SW480 (cell line): ENCODE measurements around the gene ZBED4.
A peak's percentile ranks its signal among the peaks of the same experiment; 100 is the strongest.

Experiments used
- DNase-seq: peaks from one replicate; pipeline ENCODE4 v3.0.0-alpha.2; 2016; ENCODE audit warnings: low spot score

The ZBED4 gene

DNA sequence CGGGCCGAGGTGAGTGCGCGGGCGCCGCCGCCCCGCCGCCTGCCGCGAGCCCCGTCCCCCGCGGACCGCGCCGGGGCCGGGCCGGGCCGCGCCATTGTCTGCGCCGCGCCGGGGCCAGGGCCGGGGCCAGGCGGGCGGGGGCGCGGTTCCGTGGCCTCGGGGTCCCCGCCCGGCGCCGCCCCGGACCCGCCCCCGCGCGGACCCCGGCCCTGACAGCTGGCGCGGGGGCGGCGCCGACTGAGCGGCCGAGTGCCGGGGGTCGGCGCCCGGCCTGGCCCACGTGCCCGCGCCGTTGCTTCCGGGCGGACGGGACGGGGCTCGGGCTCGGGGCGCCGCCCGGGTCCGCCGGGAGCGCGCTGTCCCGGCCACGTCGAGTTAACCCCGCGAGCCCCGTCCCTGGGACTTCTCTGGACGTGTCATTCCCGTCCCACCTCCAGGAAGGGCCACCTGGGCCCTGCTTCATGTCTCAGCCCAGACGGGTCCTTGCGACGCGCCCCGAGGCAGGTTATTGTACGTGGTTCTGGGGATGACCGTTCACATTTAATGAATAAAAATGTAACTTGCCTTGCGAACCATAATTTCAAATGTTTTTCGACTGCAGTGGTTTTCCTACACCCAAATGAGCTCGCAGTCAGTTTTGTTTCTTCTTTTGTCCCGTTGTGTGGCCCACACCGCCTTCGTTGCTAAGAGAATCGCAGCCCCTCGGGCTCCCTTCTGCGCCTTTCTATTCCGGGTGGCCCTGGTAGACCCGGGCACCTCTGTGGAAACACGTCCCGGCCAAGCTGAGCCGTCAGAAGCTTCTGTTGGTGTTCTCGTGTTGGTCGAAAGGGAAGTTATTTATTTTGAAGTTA is 562 bp downstream of the ZBED4 start:
- DNase-seq, result peak; percentile 23

DNA sequence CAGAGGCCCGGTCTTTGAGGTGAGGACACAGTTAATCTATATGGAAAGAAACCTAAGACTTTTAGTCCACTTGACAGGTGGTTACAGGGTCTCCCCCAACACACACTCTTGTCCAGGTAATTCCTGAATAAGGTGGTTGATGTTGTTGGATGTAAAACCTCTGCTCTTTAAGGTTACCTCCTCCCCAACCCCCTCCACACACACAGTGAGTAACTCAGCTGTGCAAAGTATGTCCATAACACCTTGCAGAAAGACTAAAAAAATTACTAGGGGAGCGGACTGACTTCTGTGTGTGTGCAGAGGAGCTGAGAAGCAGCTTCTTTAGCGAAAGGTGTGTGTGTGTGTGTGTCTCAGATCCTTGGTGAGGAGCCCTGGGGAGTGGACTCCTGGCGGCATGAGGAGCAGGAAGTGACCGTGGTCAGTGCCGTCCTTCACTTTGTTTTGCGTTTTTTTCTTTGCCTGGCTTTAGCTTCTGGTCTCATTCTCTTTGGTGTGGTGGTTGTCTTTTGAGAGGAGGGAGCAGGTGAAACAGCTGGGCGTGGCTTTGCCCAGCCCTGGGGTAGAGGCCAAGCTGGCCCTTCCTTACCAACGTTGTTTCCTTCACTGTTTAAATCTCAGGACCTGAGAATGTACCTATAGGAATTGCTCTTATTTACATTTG is 1.7 kb downstream of the ZBED4 start:
- DNase-seq, result peak; percentile 28

DNA sequence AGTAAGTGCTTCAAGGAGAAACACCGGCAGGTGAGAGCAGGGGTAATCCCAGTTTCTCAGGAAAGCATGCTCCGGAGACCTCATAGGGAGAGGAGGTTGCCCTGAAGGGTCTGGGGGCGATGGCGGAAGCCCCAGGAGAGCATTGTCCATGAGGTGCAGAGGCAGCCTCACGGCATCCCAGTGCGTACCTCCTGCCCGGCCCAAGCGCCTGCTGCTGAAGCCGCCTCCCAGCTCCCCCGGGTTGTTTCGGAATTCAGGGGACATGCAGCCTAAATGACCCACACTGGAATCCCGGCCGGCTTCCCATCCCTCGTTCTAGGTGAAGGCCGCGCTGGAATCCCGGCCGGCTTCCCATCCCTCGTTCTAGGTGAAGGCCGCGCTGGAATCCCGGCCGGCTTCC is 2.7 kb downstream of the ZBED4 start:
- no peak for DNase-seq

DNA sequence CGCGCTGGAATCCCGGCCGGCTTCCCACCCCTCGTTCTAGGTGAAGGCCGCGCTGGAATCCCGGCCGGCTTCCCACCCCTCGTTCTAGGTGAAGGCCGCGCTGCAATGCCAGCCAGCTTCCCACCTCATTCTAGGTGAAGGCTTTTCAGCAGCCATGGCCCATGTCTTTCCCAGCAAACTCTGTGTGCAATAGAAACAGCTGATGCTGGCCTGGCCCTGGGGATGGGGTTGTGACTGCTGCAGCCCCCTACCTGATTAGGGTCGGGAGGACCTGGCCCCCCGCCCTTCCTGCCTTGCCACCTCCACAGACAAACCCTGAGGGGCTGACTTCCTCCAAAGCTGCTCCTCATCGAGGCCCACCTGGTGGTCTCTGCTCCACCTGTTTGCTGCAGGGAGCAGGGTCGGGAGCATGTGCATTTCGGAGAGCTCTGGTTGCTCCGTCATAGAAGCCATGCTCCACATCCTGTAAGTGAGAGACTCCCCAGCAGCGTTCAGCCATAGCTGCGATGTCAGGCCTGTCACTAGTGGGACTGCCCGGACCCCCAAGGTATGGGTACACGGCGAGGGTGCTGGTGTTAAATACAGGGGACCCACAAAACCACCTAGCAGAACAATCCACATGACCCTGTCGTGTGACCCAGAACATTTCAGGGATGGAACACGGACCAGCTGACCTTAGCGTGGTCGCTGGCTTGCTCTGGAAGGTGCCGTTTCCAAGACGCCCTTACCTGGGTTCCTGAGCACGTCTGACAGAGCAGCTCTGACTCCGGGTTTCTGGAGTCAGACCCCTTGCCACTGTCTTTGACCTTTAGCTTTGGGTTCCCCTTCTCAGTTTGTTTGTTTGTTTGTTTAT is 3.3 kb downstream of the ZBED4 start:
- DNase-seq, result no peak

DNA sequence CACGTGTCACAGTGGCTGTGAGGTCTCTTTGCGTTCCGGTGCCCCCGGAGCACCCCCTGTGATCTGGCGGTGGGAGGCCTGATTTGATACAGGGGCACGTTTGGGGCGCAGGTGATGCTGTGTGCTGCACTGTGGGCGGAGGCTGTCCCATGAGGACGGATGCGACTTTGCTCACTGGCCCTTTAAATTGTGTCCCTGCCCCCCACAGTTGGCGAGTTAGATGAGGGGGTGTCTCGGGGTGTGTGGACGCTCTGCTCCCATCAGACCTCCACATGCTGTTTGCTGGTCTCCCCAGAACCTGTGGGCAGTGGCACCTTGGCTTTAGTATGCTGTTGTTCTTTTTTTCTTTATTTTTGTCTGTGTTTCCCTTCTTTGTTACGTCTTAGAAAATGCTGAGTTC is 5.2 kb downstream of the ZBED4 start:
- no peak for DNase-seq

DNA sequence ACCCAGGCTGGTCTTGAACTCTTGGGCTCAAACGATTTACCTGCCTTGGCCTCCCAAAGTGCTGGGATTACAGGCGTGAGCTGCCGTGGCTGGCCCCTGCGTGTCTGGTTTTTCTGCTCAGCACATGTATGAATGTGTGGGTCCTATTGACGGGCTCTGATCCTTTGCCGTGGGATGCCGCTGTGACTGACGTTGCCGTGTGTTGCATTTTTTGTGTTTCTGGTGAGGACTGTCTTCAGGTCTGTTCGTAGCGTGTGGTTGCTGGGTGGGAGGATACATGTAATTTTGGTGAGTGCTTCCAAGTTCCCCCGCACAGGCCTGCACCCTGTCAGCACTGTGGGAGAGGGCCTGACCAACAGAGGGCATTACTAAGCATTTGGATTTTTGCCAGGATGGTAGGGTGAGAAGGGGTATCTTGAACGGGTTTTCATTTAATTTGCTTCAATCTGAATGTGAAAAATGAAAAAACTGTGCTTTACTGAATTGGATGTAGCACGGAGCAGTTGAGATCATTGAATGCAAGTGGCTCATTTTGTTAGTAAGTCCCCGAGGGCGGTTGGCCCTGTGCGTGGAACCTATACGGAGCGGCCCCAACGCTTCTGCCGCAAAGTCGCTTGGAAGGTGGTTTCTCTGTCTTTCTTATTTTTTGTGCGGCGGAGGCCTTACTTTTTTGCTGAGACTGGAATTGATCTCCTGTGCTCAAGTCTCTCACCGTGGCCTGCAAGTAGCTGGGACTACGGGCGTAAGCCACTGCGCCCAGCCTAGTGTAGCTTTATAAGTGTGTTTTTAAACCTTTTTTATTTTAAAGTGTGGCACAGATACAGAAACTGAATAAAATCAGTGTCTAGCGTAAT is 8.2 kb downstream of the ZBED4 start:
- no peak for DNase-seq

DNA sequence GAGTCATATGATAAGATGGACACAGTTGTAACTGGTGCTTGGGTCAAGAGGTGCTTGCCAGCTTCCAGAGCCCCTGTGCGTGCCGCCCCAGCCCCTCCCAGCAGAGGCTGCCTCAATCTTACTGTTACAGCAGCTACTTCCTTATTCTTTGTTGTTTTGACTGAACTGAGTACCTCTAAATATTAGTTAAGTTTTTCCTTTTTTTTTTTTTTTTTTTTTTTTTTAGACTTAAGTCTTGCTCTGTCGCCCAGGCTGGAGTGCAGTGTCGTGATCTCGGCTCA is 8.8 kb downstream of the ZBED4 start:
- DNase-seq, result no peak

DNA sequence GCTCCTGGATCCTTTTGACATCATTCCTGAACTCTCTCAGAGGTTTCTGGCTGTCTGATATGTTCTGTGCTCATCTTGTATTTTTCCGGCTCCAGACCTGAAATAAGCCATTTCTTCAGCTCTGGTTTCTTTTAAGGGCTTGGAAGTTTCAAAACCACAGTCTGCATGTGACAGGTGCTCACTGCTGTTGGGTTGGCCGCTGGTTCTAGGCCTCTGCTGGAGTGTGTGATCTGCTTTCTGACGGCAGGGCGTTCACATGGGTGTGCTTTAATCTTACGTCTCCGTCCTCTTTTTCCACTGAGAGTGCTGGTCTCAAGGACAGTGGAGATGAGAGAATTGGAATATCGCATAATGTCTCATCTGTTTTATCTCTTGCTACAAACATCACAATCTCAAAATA is 10.3 kb downstream of the ZBED4 start:
- no peak for DNase-seq

DNA sequence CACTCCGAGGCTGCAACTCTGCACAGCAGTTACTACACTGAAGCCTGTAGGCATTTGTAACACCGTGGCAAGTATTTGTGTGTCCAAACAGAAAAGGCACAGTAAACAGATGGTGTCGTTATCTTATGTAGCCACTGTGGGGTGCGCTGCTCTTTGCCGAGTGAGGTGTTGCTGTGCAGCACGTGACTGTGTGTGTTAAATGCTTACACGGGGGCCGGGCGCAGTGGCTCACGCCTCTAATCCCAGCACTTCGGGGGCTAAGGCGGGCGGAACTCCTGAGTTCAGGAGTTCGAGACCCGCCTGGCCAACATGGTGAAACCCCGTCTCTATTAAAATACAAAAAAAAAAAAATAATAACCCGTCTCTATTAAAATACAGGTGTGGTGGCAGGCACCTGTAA is 11.5 kb downstream of the ZBED4 start:
- DNase-seq, result no peak

DNA sequence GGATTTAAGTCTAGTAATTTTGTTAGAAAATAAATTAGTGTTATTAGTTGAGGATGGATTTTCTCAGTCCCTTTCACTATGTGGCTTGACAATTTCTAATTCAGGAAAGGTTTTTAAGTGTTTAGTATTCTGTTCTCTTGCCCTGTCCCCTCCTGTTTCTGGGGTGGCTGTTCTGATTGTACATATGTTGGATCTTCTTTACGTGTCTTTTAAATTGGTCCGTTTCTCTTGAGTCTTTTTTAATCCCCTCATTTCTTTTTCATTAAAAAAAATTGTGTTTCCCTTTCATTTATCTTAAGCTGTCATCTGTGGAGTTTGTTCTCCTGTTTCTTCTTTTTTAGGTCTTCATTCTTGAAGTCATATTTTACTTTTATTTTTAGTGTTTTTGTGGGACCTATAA is 12.5 kb downstream of the ZBED4 start:
- DNase-seq, result no peak

DNA sequence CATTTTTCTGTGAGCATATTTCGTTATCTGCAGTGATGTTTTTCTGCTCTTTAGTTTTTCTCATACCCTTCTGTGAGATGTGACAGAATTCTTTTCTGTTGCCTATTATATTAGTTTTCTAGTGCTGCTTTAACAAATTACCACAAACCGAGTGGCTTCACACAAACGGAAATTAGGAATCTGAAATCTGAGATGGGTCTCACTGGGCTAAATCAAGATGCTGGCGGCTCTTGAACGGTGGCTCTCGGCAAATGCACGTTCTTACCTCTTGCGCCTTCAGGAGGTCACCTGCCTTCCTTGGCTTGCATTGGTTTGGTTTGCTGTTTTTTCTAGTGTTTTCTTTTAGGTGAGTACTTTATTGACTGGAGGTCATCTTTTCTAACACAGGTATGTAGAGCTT is 13.0 kb downstream of the ZBED4 start:
- DNase-seq, result no peak

DNA sequence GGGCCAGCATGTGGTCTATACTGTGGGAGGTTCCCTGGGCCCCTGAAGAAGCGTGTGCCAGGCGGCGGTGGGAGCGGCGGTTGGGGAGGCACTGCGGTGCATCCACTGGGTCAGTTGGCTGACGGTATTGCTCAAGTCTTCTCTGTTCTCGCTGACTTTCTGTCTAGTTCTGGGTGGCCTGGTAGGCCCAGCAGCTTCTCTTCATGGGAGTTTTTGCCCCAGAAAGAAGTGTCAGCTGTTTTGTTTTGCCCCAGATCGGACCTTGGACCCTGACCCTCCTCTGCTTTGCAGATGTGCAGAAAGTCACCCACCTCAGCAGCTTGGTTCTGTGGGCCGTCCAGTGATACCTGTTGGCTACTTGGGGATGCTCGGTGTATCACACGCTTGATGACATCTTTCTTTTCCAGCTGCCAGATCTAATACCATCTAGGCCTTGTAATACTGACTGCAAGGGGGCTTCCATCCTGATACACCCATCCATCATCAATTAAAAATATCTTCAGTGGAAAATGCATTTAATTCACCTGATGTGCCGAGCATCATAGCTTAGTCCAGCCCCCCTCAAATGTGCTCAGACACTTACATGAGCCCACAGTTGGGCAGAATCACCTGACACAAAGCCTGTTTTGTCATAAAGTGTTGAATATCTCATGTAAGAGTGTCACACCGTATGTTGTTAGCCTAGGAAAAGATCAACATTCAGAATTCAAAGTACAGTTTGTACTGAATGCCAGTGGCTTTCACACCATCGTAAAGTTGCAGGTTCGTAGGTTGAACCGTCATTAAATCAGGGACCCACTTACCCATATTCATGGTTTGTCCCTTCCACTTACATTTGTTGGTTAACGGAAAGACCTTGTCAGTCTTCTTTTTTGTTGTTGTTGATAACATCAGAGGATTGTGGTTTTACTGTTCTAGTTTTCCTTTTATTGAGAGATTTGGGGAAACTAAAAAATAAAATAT is 13.9 kb downstream of the ZBED4 start:
- no peak for DNase-seq

DNA sequence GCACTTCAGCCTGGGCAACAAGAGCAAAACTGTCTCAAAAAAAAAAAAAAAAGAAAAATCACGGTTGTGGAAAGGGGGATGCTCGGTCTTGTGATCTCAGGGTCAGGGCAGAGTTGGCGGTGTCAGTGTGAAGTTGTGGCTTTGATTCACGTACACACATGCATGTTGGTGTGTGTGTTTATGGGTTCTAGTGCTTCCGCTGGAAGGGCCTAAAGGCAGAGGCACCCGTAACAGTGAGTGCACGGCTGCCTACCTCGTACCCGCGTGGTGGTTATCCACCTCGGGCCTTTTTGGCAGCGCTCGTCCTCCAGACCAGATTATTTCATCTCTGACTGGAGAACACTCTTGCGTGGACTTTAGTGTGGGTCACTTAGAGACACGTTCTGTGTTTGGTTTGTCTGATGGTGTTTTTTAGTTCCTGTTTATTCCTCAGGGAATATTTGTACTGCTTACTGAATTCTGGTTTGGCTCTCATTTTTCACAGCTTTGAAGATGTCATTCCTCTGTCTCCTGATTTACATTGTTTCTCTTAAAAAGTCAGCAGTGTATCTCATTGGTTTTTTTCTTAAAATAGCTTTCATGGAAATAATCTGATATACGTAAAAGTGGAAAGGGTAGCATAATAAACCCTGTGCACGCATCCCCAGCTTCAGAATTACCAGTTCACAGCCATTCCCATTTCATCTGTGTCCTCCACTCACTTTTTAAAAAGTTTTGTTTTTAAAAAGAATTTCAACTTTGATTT is 15.6 kb downstream of the ZBED4 start:
- peak; percentile 8 for DNase-seq

DNA sequence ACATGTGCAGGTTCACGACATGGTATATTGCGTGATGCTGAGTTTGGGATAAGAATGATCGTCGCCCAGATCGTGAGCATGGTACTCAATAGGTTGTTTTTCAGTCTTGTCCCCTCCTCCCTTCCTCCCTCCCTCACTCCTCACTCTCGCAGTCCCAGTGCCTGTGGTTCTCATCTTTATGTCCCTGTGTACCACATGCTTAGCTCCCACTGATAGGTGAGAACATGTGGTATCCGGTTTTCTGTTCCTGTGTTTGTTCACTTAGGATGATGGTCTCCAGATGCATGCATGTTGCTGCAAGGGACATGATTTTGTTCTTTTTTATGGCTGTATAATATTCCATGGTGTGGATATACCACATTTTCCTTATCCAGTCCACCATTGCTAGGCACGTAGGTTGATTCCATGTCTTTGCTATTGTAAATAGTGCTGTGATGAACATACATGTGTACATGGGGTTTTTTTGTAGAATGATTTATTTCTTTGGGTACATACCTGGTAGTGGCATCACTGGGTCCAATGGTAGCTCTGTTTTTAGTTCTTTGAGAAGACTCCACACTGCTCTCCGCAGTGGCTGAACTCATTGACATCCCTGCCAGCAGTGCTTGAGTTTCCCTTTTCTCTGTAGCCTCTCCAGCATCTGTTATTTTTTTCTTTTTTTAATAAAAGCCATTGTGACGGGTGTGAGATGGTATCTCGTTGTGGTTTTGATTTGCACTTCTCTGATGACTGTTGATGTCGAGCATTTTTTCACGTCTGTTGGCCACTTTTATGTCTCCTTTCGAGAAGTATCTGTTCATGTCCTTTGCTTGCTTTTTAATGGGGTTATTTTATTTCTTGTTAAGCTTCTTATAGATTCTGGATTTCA is 16.4 kb downstream of the ZBED4 start:
- DNase-seq, result no peak

DNA sequence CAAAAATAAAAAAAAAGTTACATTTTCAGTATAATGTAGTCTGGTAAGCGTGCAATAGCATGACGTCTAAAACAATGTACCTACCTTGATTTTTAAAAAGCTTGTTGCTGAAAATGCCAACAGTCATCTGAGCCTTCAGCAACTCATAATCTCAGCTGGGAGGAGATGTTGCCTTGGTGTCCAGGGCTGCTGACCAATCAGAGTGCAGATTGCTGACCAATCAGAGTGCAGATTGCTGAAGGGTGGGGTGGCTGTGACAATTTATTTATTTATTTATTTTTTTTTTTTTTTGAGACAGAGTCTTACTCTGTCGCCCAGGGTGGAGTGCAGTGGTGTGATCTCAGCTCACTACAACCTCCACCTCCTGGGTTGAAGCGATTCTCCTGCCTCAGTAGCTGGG is 17.8 kb downstream of the ZBED4 start:
- no peak for DNase-seq

DNA sequence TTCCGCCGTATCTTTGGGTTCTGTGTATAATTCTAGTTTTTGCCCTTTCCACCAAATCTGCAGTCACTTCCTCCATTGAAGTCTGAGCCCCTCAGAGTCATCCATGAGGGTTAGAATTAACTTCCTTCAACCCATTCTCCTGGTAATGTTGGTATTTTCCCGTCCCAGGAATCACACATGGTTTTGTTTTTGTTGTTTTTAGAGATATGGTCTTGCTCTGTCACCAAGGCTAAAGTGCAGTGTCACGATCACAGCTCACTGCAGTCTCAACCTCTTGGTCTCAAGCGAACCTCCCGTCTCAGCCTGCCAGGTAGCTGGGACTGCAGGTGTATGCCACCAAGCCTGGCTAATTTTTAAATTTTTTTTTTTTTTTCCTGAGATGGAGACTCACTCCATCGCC is 18.7 kb downstream of the ZBED4 start:
- no peak for DNase-seq

DNA sequence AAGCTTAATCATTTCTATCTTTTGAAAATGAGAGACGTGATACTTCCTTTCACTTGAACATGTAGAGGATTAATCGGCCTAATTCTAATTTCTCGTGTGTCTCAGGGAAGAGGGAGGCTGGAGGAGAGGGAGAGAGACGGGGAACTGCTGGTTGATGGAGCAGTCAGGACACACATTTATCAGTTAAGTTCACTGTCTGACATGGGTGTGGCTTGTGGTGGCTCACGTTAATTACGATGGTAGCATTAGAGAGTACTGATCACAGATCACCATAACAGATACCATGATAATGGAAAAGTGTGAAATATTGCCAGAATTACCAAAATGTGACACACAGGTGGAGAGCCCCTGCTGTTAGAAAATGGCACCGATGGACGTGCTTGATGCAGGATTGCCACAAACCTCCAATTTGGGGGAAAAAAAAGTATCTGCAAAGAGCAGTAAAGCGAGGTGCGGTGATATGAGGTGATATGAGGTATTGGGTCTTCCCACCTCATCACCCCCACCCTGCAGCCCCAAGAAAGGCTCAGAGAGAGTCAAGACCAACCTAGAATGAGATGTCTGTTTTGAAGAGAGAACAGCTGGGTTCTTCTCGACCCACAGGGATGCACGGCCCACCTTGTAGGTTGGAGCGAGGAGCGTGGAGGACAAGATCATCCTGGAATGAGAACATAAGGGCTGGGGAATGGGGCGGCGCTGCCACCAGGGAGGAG is 19.7 kb downstream of the ZBED4 start:
- DNase-seq, result no peak

DNA sequence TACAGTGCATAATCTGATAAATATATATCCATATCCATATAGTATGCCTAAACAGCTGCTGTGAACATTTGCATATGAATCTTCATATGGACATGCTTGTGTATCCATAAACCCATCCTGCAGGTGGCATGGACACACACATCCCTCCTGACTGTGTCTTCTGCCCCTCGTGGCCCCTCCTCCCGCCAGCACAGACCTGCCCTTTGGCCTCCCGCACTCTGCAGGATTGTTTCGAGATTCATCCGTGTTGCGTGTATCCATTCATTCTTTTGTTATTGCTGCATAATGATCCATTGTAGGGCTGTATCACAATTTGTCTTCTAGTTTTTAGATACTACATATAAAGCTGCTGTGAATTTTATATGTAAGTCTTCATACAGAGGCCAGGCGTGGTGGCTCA is 24.0 kb downstream of the ZBED4 start:
- DNase-seq, result no peak

DNA sequence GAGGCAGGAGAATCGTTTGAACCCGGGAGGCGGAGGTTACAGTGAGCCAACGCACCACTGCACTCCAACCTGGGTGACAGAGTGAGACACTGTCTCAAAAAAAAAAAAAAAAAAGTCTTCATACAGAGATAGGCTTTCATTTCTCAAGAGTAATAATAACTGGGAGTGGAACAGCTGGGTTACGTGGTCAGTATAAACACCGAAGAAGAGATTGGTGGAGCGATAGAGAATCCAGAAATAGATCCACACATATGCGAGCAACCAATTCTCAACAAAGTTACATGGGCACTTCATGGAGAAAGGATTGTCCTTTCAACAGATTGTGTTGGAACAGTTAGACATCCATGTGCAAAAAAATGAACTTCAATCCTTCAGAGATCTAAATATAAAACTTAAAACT is 24.6 kb downstream of the ZBED4 start:
- DNase-seq, result no peak
